G401.6 (cell line): ENCODE data around the gene COX4I1.

Experiments used
- FAIRE-seq: peaks from 2 replicates; lab custom pipeline; 2012; peaks lifted over from hg19 to GRCh38; lab: Jason Lieb, UNC

The COX4I1 gene

DNA sequence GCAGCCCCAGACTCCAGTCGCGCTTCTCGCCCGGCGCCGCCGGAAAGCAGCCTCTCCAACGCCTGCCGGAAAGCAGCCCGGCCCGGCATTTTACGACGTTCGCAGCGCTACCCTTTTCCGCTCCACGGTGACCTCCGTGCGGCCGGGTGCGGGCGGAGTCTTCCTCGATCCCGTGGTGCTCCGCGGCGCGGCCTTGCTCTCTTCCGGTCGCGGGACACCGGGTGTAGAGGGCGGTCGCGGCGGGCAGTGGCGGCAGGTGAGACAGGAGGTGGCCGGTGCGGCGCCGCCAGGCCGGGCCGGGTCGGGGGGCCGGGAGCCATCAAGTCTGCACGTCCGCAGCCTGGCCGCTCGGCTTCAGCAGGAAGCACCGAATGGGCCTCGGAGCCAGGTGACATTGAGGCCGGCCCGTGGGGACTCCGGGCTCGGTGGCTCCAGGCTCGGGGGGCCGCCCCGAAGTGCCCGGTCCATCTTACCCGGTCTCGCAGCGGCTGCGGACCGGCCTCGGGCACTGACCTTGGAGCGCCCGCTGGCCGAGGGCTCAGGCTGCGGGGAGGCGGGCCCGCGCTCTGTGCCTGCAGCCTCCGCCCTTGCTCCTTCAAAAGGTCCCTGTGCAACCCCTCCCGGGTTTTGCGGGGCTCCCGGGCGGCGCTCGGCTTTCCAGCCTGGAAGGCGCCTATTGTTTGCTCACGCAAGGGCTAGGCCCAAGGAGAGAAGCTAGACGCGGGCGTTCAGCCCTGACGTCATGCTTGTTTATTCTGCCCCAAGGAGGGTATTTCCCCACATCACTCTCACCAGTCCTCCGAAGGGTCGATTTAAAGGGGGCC is at the start of gene COX4I1, which contains the start of gene EMC8:
Gene COX4I1 (plus strand): TSS at position 199 of the 824 bp plus-strand sequence. CDS start 1,511 bp downstream, outside the sequence.
Gene EMC8 (minus strand): TSS at position 48 of the 824 bp plus-strand sequence. CDS start 249 bp downstream, outside the sequence.
- FAIRE-seq: peak; percentile 86

- no peak for FAIRE-seq
These were observed 49.7 kb upstream of the COX4I1 start for GRCh38 chr16:85749771-85750145.

GRCh38 chr16:85750146-85750826 is 49.2 kb upstream of the COX4I1 start:
- FAIRE-seq: no peak

DNA sequence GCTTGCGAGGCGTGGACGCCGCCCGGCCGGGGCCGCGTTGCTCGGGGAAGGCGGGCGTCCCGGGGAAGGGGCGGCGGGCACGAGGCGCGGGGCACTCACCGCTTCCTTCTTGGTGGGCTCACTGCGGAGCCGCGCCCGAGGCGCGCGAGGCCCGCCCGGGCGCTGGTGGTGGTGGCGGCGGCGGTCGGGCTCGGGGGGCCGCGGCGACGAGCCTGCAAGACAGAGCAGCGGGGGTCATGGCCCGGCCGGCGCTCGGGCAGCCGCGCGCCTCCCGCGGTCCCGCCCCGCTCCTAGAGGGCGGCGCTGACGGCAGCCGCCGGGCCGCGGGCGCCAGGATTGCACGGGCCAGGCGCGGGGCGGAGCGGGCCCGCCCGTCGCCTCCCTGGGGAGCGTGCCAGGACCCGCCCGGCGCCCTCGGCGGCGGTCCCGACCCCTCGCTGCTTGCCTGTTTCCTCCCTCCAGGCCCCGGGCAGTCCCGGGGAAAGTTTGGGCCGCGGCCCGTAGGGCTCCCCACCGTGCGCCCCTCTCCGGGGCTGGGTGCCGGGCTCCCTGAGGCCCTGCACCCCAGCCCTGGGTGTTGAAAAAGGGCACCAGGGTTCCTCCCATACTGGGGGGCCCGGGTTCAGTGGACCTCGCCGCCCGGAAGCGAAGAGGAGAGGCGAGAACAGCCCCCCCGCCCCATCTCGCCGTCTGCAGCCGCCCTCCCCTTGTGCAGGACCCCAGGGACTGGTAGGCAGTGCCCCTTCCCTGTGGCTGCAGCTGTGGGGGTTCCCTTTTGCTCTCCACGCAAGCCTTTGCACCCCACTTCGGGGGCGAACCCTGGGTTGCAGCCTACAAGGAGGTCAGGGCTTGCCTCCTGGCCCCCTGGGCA is 48.4 kb upstream of the COX4I1 start, which contains the start of gene C16orf74:
Gene C16orf74 (minus strand): TSS at position 270 of the 871 bp plus-strand sequence. CDS start 15,879 bp downstream, outside the sequence.
- no peak for FAIRE-seq

DNA sequence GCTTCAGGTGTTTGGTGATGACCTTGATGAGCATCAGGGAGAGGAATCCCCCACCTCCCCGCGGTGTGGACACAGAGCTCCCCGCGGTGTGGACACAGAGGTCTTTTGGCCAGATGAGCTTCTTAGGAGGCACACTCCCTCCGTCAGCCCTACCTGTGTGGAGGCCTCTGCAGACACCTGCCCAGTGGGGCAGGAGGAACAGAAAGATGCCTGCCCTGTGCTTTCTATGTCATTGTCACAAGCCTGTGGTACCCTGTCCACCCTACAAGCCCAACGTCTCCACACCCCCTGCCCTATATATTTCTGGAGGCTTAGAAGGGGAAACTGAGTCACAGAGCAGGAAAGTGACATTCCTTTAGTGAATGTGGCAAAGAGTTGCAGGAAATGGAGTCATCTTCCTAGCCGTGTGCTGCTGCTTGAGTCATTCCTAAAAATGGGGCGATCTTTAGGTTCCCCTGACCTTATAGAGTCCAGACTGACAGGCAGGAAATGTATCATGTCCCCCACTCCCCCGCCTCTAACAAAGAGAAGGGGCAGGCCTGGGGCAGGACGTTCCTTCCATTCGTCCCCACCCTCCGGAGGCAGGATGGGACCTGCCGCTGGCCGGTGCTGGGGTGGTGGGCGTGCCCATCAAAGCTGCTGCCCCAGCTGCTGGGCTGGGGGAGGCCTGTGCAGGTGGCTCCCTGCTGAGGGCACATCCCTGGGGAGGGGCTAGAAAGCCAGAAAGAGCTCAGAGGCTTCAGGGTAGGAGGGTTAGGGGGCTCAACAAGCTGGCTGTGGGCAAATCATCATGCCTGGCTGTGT is 47.6 kb upstream of the COX4I1 start:
- FAIRE-seq: no peak

DNA sequence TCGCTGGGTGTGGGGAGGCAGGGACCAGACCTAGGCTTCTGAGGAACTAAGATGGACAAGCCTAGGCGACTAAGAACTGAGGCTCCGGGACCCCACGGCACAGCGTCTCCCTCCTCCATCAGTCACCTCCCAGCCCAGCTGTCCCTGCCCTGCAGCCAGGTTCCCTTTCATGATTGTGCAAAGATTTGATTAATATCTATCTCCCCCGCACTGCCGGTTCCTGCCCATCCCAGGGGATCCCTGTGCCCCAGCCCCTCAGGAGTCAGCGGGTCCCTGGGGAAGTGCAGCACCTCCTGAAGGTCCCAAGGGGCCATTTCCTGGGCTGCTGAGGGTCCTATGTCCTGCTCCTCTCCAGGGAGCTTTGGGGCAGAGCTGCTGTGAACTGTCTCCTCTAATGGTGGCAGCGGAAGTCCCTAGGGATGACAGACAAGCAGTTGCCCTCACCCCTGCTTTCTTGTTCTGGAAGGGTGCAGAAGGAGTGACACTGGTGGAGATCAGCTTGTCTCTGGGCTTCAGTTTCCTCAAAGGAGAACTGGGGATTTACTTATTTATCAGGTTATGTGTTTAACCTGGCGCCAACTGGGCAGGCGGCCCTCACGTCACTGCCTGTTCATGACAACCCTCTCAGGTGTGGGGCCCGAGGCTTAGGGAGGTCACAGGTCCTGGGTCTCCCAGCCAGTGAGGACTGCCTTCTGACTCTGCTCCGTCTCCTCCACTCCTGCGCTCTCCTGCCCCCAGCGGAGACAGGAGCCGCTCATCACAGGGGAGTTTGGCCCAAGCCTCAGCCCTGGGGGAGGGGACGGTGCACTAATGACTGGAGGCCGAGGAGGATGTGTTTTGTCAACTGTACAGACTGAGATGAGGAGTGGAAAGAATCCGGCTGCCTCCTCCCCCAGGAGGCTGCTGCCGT is 46.7 kb upstream of the COX4I1 start:
- no peak for FAIRE-seq

- FAIRE-seq: no peak
These were observed 45.9 kb upstream of the COX4I1 start for GRCh38 chr16:85753559-85753958.

DNA sequence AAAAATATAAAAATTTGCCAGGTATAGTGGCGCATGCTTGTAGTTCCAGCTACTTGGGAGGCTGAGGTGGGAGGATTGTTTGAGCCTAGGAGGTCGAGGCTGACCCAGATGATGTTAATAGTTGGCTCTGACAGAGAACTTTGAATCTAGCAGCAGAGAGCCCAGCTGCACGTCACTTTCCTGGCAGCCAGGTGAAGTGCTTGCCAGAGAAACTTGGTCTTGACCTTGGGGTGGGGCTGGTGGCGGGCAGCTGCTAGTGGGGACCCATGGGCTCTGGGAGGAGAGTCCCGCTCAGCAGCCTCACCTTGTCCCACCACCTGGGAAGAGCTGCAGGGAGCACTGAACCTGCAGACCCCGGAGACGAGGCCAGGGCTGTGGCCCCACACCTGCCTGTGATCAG is 45.5 kb upstream of the COX4I1 start:
- FAIRE-seq: no peak

GRCh38 chr16:85754413-85754812 is 45.1 kb upstream of the COX4I1 start:
- no peak for FAIRE-seq

DNA sequence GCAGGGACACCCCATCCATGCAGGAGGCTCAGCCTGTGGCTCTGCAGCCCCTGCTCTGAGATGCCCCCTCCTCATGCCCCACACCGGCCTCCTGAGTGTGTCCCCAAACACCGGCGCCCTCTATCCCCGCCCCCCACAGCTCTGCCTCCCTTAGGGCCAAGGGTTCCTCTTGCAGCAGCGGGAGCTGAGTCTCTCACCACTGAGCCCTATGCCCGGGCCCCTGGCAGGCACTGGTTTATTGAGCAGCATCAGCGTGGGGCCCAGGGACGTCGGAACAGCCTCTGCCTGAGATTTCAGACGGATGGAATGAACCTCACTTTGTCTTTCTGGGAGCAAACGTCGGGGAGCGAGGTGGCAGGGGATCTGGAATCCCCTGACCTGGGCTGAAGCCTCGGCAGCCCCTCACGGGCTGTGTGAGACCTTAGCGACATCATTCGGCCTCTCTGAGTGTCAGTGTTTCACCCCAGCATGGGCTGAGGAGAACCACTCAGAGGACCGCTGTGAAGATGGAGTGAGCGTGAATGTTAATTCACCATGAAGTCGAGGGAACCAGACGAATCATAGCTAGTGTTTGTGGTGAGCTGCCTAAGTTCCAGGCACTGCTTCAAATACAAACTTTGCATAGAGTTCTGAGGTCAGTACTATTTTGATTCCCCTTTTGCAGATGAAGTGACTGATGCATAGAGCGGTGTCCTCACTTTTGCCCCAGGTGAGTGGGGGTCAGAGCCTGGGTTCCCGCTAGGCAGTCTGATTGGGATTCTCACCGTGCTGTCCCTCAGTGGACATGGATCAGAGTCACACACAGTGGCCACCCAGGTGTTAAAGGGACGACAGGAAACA is 43.3 kb upstream of the COX4I1 start:
- no peak for FAIRE-seq

- FAIRE-seq: no peak
These were observed 42.1 kb upstream of the COX4I1 start for GRCh38 chr16:85757341-85757822.

GRCh38 chr16:85759136-85759535 is 40.4 kb upstream of the COX4I1 start:
- no peak for FAIRE-seq

DNA sequence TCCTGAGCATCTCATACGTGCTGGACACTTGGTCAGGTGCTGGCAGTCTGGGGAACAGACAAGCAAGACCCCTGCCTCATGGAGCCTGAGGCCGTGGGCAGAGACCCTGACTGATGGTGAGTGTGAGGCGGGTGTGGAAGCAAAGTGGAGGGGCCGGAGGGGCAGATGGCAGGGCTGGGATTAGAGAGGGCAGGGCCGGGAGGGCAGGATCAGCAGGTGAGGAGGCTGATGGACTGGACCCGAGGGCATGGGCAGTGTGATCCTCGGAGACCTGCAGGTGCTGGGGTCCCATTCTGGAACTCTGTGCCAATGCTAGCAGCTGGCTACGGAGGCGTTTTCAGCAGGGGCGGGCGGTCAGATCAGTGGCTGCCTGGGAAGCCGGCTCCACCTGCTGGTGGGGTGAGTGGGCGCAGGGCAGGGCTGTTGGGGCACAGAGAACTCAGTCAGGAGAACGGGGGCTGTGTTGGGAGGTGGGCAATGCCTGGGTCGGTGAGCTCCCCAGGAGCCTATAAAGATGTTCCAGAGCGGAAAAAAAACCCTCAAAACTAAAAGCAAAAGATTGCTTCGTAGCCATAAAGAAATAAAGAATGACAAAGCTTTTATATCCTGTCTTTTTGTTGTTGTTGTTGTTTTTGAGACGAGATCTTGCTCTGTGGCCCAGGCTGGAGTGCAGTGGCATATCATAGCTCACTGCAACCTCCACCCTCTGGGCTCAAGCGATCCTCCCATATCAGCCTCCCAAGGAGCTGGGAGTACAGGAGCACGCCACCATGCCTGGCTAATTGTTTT is 39.7 kb upstream of the COX4I1 start:
- FAIRE-seq: no peak

- FAIRE-seq: no peak
These were observed 37.6 kb upstream of the COX4I1 start for GRCh38 chr16:85761861-85762260.

- no peak for FAIRE-seq
These were observed 36.5 kb upstream of the COX4I1 start for GRCh38 chr16:85762970-85763369.

DNA sequence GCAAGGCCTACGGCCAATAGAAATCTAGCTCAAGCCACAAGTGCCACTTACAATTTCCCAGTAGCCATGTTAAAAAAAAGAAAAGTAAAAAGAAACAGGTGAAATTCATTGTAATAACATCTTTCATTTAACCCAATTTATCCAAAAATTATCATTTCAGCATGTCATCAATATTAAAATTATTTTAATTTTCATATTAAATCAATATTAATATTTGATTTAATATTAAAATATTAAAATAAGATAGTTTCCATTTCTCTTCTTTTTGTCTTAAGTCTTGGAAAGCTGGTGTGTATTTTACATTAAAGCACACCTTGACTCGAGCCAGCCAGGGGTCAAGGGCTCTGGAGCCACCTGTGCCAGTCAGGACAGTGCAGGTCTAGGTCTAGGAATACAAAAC is 35.9 kb upstream of the COX4I1 start:
- peak; percentile 72 for FAIRE-seq

- FAIRE-seq: no peak
These were observed 34.3 kb upstream of the COX4I1 start for GRCh38 chr16:85765211-85765610.

GRCh38 chr16:85765767-85766166 is 33.7 kb upstream of the COX4I1 start:
- FAIRE-seq: no peak

- FAIRE-seq: no peak
These were observed 32.0 kb upstream of the COX4I1 start for GRCh38 chr16:85767531-85767930.
